Neural cell (in vitro differentiated cells): Measurements from ENCODE around the gene PTGFR.

Experiments used
- CTCF ChIP-seq: fragments of 450-650 bp; IDR thresholded peaks from 2 replicates; pipeline ENCODE4 v1.5.1; 2014; ENCODE audit warnings: antibody characterized with exemption, mild to moderate bottlenecking, moderate library complexity; ENCODE audit not compliant: poor library complexity, severe bottlenecking
- POLR2AphosphoS5 ChIP-seq: IDR thresholded peaks from 2 replicates; pipeline ENCODE4 v1.6.1; 2012
- RAD21 ChIP-seq: fragments of 450-650 bp; conservative IDR thresholded peaks from 2 replicates; pipeline ENCODE4 v1.6.1; 2014; ENCODE audit warnings: antibody characterized with exemption, mild to moderate bottlenecking, moderate library complexity
- SMC3 ChIP-seq: fragments of 450-650 bp; conservative IDR thresholded peaks from 2 replicates; pipeline ENCODE4 v1.6.1; 2014; ENCODE audit warnings: antibody characterized with exemption, mild to moderate bottlenecking, moderate library complexity; ENCODE audit not compliant: poor library complexity
- TAF1 ChIP-seq: IDR thresholded peaks from 2 replicates; pipeline ENCODE4 v1.6.1; 2012; ENCODE audit warnings: low read depth

- TF ChIP-seq TAF1 (no peak), CTCF (no peak), RAD21 (no peak), POLR2AphosphoS5 (no peak), SMC3 (no peak)
These were observed 35.7 kb downstream of the PTGFR start for GRCh38 chr1:78526496-78526895.
